OCI-LY1 (cell line): ENCODE data around the gene LGALS14.
A peak's percentile ranks its signal among the peaks of the same experiment; 100 is the strongest.
"Not testable (repeated sequence)": the region's sequence is repeated elsewhere in the genome, so short reads cannot be mapped to it uniquely, and the experiment has no call there.

Experiments
- H2AFZ ChIP-seq: fragments of 200-600 bp; sonication (generic), shearing (Covaris generic); 2 replicates; pipeline ENCODE4 v1.6.0; 2014; ENCODE audit warnings: antibody characterized with exemption, mild to moderate bottlenecking, low read length
- H3F3A ChIP-seq: fragments of 200-600 bp; sonication (generic), shearing (Covaris generic); 2 replicates; pipeline ENCODE4 v1.6.0; 2014; ENCODE audit warnings: mild to moderate bottlenecking, antibody characterized with exemption, low read length, moderate library complexity; ENCODE audit not compliant: insufficient read depth
- H3K27ac ChIP-seq: fragments of 200-600 bp; sonication (generic); 2 replicates; pipeline ENCODE4 v1.5.1; 2014; ENCODE audit warnings: low read length, mixed run types, mild to moderate bottlenecking, low read depth; ENCODE audit not compliant: poor library complexity, severe bottlenecking
- H3K27me3 ChIP-seq: fragments of 200-600 bp; sonication (generic); 2 replicates; pipeline ENCODE4 v1.6.0; 2014; ENCODE audit warnings: antibody characterized with exemption, mild to moderate bottlenecking, low read length, moderate library complexity; ENCODE audit not compliant: insufficient read depth
- H3K36me3 ChIP-seq: fragments of 200-600 bp; sonication (generic); 2 replicates; pipeline ENCODE4 v1.6.1; 2014; ENCODE audit warnings: mild to moderate bottlenecking, antibody characterized with exemption, low read length, moderate library complexity, mixed read lengths; ENCODE audit not compliant: insufficient read depth
- H3K4me1 ChIP-seq: fragments of 200-600 bp; sonication (generic); 2 replicates; pipeline ENCODE4 v1.5.1; 2014; ENCODE audit warnings: mild to moderate bottlenecking, low read length, moderate library complexity; ENCODE audit not compliant: insufficient read depth, severe bottlenecking
- H3K4me2 ChIP-seq: fragments of 200-600 bp; sonication (generic), shearing (Covaris generic); 2 replicates; pipeline ENCODE4 v1.6.1; 2014; ENCODE audit warnings: low read length
- H3K4me3 ChIP-seq: fragments of 200-600 bp; sonication (generic); 2 replicates; pipeline ENCODE4 v1.5.1; 2014; ENCODE audit warnings: low read length, low read depth, mild to moderate bottlenecking, mixed read lengths; ENCODE audit not compliant: poor library complexity, severe bottlenecking
- H3K79me2 ChIP-seq: fragments of 200-600 bp; shearing (Covaris generic); 2 replicates; pipeline ENCODE4 v1.6.1; 2016; ENCODE audit warnings: mixed run types, low read length, mixed read lengths; ENCODE audit not compliant: insufficient read depth
- H3K9ac ChIP-seq: fragments of 200-600 bp; sonication (generic), shearing (Covaris generic); 2 replicates; pipeline ENCODE4 v1.6.1; 2014; ENCODE audit warnings: mild to moderate bottlenecking, low read length, mixed read lengths
- H3K9me2 ChIP-seq: fragments of 200-600 bp; sonication (generic), shearing (Covaris generic); 2 replicates; pipeline ENCODE4 v1.6.1; 2014; ENCODE audit warnings: low read depth, mild to moderate bottlenecking, low read length, mixed read lengths
- H3K9me3 ChIP-seq: fragments of 200-600 bp; shearing (Covaris generic); 2 replicates; pipeline ENCODE4 v1.6.1; 2014; ENCODE audit warnings: low read length, mixed read lengths
- H4K20me1 ChIP-seq: fragments of 200-600 bp; sonication (generic), shearing (Covaris generic); 2 replicates; pipeline ENCODE4 v1.6.0; 2016; ENCODE audit warnings: mild to moderate bottlenecking, low read length; ENCODE audit not compliant: insufficient read depth
- CTCF ChIP-seq: fragments of 200-600 bp; sonication (generic), shearing (Covaris generic); IDR thresholded peaks from 2 replicates; pipeline ENCODE4 v1.5.1; 2017; ENCODE audit warnings: mild to moderate bottlenecking, antibody characterized with exemption, low read length, moderate library complexity, mixed read lengths
- EZH2 ChIP-seq: fragments of 200-600 bp; sonication (generic), shearing (Covaris generic); IDR thresholded peaks from 2 replicates; pipeline ENCODE4 v1.8.0; 2017; ENCODE audit warnings: borderline replicate concordance, mixed run types, mild to moderate bottlenecking, antibody characterized with exemption, low read length, moderate library complexity, mixed read lengths

Gene LGALS14

GRCh38 chr19:39671739-39672363 is 32.4 kb upstream of the LGALS14 start:
- Histone ChIP-seq H4K20me1 (no peaks in the 10 kb centered on the region), H2AFZ (no peak overlapping the region), H3K4me3 (no peak overlapping the region)

GRCh38 chr19:39672473-39672872 is 31.8 kb upstream of the LGALS14 start:
- no peak overlapping the region for H3K4me3 ChIP-seq
- no peaks in the 10 kb centered on the region for H3K79me2 ChIP-seq
- TF ChIP-seq CTCF (no peak), EZH2 (no peak)
- H3F3A ChIP-seq, result no peaks in the 10 kb centered on the region
- no peak overlapping the region for H2AFZ ChIP-seq
- H3K9ac ChIP-seq, result no peak overlapping the region
- H3K27ac ChIP-seq, result no peak overlapping the region
- 0 out of 2 replicates have a peak, but pooled peaks cover 6% of the 10 kb centered on the region for H3K27me3 ChIP-seq
- H3K36me3 ChIP-seq, result no peaks in the 10 kb centered on the region
- H3K9me2 ChIP-seq, result no peaks in the 10 kb centered on the region
- H4K20me1 ChIP-seq, result no peaks in the 10 kb centered on the region
- H3K4me1 ChIP-seq, result no peaks in the 10 kb centered on the region
- H3K4me2 ChIP-seq, result no peak overlapping the region
- H3K9me3 ChIP-seq, result 0 out of 2 replicates have a peak, but pooled peaks cover 4% of the 10 kb centered on the region

More at GRCh38 chr19:39671739-39672363, 32.4 kb upstream of the LGALS14 start:
- Histone ChIP-seq H3F3A (no peaks in the 10 kb centered on the region), H3K9me3 (0 out of 2 replicates have a peak, but pooled peaks cover 4% of the 10 kb centered on the region), H3K36me3 (no peaks in the 10 kb centered on the region), H3K4me1 (no peaks in the 10 kb centered on the region), H3K27me3 (0 out of 2 replicates have a peak, but pooled peaks cover 6% of the 10 kb centered on the region), H3K4me2 (no peak overlapping the region), H3K27ac (no peak overlapping the region), H3K9me2 (no peaks in the 10 kb centered on the region), H3K9ac (no peak overlapping the region), H3K79me2 (no peaks in the 10 kb centered on the region)
- TF ChIP-seq CTCF (peak; percentile 71), EZH2 (no peak)

- not testable (repeated sequence) for H3F3A ChIP-seq, H4K20me1 ChIP-seq, H3K4me2 ChIP-seq, H3K9ac ChIP-seq, H3K4me3 ChIP-seq, H3K36me3 ChIP-seq, H3K79me2 ChIP-seq, H3K9me3 ChIP-seq, H3K27me3 ChIP-seq, H3K27ac ChIP-seq, H3K4me1 ChIP-seq, H2AFZ ChIP-seq, H3K9me2 ChIP-seq
- TF ChIP-seq CTCF, result peak; percentile 25; the same call in 1 of the 2 replicates
Measured at GRCh38 chr19:39673862-39674261, 30.4 kb upstream of the LGALS14 start.
